ENCODE results near the gene S100A12.
A peak's percentile ranks its signal among the peaks of the same experiment; 100 is the strongest.

Gene S100A12

GRCh38 chr1:153364766-153365666 lies 10.4 kb downstream of the S100A12 start:
- no peak for DNase-seq

- no peak for DNase-seq
Measured at GRCh38 chr1:153364156-153364555, 11.3 kb downstream of the S100A12 start.

GRCh38 chr1:153363641-153364040 lies 11.8 kb downstream of the S100A12 start:
- DNase-seq: no peak

- DNase-seq: no peak
Measured at GRCh38 chr1:153362187-153362775, 13.1 kb downstream of the S100A12 start.

GRCh38 chr1:153361480-153362109 lies 13.8 kb downstream of the S100A12 start:
- no peak for DNase-seq

GRCh38 chr1:153360592-153361479 lies 14.6 kb downstream of the S100A12 start:
- no peak for DNase-seq

- DNase-seq: no peak
Measured at GRCh38 chr1:153360190-153360589, 15.2 kb downstream of the S100A12 start.

- no peak for DNase-seq
Measured at GRCh38 chr1:153359241-153359640, 16.2 kb downstream of the S100A12 start.

- no peak for DNase-seq
Measured at GRCh38 chr1:153358691-153358975, 16.8 kb downstream of the S100A12 start.

GRCh38 chr1:153357853-153358690 lies 17.3 kb downstream of the S100A12 start, which contains the start of gene S100A9:
Gene S100A9, plus strand, starts transcription at chr1:153357854. Its CDS starts 430 bp downstream, at chr1:153358284.
- DNase-seq: no peak

GRCh38 chr1:153357076-153357852 lies 18.2 kb downstream of the S100A12 start:
- DNase-seq: no peak

- no peak for DNase-seq
Measured at GRCh38 chr1:153356392-153357075, 18.9 kb downstream of the S100A12 start.

- peak; percentile 23 for DNase-seq
Measured at GRCh38 chr1:153355445-153356071, 19.9 kb downstream of the S100A12 start.

GRCh38 chr1:153354515-153355193 lies 20.8 kb downstream of the S100A12 start:
- DNase-seq: no peak

- no peak for DNase-seq
Measured at GRCh38 chr1:153353226-153353947, 22.0 kb downstream of the S100A12 start.

GRCh38 chr1:153352523-153352922 lies 22.9 kb downstream of the S100A12 start:
- DNase-seq: peak; percentile 13

GRCh38 chr1:153350321-153350957 lies 25.0 kb downstream of the S100A12 start:
- DNase-seq: no peak

Data from GOT3 (cell line).